Cerebellar nuclear complex (tissue), 1 donor: ENCODE results near the gene TMEM135.
"Not testable (repeated sequence)": the region's sequence is repeated elsewhere in the genome, so short reads cannot be mapped to it uniquely, and the experiment has no call there.

ENCODE experiments used
- DNase-seq, 2 experiments: peaks; one replicate each; lab custom pipeline; 2025; lab: John Stamatoyannopoulos, UW

The TMEM135 gene

DNA sequence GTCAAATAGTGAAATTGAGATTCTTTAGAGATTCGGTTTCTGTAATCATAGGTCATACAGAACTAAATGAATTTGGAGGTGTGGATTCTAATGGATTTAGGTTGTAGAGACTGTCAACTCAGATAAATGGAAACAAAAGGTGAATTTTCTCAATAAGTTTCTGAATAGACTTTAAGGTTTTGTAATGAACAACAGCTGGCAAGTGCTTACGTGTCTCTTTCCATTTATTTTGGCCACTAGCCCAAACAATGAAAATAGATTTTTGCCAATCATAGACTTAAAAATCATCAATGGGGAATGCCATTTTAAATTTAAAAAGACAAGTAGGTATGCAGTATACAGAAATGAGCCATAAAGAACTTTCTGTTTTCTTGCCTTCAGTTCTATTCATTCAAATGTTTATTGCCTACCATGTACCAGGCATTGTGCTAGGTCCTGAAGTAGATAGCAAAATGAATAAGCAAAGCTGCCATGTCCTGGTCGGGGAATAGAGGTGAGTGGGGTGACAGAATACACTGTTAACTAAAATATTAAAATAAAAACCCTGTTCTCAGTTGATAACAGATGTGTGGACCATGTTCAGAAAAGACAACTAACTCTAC, 16.9 kb upstream of the TMEM135 start:
- no peak for DNase-seq

DNA sequence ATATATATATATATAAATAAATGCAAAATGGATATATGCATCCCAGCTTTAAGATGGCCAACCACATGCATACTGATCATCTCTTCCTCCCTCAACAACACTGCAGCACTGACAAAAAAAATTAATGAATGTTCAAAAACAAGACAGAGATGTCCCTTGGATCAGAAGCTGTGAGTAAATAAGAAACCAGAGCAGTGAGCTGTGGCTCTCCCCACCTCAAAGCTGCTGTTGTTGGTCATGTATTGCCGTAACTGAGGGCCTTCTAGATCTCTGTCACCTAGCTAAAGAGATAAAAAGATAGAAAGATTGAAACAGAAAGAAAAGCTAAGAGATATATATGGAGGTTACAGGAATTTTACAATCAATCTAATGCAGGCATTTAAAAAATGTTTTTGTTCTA, 15.5 kb upstream of the TMEM135 start:
- no peak for DNase-seq

DNA sequence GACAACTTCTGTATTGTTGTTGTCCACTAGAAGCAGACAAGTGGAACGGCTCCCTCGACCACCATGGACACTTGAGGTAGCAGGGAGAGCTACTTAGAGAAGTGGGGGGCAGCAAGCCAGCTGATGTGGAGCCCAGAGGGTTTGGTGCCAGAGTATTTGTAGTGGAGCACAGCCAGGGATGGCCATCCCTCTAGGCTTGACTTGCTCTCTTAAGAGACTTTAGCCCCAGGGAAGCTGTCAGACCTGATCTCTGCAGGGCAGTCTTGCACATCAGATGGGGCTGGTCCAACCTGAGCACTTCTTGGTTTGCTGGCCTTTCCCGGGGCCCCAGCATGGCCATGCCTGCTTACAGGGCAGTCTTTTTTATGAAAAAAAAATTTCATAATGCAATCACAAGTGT, 15.0 kb upstream of the TMEM135 start:
- DNase-seq, result no peak

DNA sequence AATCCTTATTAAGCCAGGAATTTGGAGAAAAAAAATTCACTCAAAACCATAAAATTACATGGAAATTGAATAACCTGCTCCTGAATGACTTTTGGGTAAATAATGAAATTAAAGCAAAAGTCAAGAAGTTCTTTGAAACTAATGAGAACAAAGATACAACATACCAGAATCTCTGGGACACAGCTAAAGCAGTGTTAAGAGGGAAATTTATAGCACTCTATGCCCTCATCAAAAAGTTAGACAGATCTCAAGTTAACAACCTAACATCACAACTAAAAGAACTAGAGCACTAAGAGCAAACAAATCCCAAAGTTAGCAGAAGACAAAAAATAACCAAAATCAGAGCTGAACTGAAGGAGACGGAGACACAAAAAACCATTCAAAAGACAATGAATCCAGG, 11.3 kb upstream of the TMEM135 start:
- DNase-seq, result not testable (repeated sequence)

DNA sequence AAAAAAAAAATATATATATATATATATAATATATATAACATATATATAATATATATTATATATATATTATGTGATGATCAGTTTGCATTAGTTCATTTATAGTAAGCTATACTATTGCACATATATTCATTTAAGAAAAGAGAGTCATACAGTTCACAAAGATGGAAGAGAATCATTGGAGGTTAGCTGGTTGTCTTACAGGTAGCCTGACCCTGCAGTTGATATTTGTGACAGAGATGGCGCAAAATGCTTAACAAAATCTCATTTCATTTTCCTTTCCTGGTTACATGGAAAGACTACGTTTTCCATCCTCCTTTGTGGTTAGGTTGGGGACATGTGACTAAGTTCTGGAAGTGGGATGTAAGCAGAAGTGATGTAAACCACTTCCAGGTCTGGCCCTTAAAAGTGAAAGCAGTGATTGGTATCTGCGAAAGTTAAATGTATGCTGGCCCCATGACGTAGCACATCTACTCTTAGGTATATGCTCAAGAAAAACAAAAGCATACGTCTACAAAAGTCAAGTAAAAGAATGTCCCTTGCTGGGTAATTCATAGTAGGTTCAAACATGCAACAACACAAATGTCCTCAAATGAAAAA, 7.2 kb upstream of the TMEM135 start:
- no peak for DNase-seq

DNA sequence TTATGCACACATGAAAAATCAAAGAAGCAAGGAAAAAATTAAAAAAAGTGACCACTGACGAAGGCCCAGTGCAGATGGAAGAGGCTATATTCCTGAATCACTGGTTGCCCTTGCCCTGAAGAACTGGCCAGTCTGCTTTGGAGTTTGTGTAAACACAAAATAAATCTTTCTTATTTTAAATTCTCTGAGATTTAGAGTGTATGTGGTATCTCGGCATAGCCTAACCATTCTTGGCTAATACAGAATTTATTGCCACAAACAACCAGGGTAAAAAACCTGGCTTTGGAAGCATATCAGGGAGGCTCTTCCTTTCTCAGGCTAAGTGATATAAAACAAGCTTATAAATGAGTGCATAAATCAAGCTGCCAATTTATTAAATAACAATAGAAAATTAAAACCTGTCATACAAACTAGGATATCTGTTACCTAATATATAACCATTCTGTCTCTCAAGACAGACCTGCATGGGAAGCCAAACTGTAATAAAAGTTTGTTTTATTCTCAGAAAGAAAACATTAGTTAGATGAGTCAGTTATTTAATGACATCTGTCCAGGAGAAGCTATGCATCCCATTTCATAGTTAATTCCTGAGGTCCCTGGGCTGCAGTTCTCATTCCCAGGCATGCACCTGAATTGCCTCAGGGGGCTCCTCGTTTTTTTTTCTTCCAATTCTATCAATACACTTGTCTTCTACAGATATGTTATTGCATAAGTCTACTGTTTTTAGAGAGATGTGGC, 6.1 kb upstream of the TMEM135 start:
- DNase-seq, result no peak

DNA sequence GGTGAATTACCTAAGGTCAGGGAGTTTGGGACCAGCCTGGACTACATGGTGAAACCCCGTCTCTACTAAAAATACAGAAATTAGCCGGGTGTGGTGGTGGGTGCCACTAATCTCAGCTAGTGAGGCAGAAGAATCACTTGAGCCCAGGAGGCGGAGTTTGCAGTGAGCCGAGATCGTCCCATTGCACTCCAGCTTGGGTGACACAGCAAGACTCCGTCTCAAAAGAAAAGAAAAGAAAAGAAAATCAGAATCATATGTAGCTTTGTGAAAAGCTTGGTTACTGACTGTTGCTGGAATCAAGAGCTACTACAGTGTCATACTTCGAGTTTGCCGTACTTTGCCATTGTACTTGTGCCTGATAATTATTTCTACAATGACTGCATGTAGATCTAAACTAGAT, 4.2 kb upstream of the TMEM135 start:
- DNase-seq, result no peak

DNA sequence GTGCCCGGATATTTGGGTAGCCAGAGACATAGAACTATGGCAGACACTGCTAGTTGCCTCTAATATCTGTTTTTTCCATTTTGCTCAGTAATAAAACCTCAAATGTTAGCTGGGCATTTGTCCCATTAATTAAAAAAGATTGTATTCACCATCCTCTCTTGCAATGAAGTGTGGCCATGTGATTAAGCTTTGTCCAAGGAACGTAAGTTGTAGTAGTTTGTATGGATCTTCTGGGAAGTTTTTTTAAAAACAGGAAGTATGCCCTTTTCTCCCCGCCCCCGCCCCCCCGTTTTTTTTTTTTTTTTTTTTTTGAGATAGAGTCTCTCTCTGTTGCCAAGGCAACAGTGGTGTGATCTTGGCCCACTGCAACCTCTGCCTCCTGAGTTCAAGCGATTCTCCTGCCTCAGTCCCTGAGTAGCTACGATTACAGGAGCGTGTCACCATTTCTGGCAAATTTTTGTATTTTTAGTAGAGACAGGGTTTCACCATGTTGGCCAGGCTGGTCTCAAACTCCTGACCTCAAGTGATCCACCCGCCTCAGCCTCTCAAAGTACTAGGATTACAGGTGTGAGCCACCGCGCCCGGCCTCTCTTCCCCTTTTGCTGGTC, 1.7 kb upstream of the TMEM135 start:
- no peak for DNase-seq

DNA sequence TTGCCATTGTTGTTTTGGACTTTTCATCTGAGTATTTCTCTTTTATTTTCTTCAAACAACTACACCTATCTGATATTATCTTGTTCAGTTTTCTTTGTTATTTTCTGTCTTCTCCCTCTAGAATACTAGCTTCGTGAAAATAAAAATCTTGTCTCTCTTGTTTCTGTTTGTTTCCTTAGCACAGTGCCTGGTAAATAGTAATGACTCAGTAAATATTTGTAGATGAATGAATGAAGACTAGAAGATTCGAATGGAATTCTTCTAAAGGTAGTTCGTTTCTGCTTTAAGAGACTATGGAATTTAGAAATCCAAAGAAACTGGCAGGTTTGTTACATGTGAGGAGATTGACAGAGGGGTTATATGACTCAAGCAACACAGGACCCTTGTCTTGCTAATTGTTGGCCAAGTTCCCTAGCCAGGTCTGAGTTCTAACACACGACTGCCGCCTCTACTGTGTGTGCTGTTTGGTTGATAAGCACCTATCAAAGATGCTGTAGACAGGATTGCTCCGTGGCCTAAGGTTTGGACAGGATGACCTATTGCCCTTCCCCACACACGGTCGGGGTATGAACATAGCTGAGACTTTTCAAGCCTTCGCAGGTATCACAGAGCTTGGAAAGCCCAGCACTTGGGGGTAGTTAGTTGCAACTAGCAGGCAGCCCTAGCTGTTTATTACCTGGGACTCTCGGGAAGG, 831 bp upstream of the TMEM135 start:
- DNase-seq, result no peak

DNA sequence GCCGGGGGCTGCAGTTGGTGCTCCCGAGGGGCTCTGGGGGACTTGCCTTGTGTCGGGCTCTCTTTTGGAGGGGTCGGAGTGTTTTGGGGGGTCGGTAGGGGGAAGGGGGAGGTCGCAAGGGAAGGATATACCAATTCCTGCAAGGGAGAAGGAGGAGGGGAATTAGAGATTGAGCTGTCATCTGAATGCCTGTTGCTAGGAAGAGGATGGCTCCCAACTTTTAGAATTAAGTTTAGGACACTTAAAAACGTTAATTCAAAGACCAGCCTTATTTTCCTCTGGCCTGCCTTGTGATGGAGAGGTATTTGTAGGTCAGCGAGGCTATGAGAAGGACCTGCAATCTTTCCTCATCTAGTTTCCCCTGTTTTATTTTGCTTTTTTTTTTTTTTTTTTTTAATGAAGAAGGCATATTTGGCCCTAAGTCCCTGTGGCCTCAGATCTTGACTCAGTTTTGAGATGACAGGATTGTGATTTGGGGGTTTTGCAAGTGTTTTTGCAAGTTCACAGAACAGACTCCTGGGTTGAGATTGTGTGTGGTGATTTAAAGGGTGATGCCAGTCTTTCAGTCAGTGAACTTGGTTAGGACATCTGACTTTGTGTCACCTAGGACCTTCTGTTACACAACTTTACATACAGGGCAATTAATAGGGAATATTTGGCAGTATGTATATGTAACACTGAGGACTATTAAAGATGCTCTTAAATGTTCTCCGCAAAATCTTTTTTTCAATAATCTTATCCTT, 672 bp downstream of the TMEM135 start:
- no peak for DNase-seq

DNA sequence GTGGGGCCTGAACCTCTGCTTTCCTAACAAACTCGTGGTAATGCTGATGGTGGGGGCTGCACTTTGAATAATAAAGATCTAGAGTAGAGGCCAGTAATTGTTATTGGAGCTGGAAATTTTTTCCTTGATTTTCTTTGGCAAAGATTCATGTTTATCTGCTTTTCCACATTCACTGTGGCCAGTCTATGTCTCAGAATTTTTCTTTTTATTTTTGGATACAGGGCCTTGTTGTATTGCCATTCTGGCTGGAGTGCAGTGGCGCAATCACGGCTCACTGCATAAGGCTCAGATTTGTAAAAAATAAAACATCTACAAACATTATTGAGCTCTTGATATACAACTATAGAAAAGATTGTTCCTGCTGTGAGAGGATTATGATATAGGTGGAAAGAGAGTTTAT, 1.6 kb downstream of the TMEM135 start:
- no peak for DNase-seq

DNA sequence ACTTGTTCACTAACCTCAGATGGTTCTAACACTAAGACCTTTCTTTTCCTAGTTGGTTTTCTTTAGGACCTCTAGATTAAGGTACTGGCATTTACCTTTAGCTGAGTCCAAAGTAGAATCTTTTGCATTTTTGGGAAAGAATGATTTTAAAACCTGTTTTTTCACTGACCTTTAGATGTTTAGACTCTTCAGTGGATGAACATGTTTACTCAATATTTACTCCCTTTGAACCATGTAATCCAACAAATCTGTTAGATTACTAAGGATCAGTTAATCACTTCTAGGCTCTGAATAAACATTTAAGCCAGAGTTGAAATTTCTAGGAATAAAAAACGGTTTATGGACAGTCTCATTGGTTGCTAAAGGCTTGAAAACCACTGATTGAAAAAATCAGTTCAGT, 6.2 kb downstream of the TMEM135 start:
- DNase-seq, result no peak

DNA sequence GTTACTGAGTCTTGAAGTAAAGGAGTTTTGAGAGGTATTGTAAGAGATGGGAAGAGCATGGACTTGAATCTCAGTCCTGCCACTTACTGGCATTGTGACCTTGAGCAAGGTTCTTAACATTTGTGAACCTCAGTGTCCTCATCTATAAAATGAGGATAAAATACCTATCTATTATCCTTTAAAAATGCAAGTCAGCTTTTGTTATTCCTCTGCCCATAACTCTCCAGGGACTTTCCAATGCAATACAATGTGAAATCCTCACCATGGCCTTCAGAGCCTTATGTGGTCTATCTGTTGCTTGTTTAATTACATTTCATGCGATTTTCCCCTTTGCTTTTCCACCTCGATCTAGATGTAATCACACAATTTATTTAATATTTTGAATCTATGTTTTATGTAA, 9.1 kb downstream of the TMEM135 start:
- no peak for DNase-seq

DNA sequence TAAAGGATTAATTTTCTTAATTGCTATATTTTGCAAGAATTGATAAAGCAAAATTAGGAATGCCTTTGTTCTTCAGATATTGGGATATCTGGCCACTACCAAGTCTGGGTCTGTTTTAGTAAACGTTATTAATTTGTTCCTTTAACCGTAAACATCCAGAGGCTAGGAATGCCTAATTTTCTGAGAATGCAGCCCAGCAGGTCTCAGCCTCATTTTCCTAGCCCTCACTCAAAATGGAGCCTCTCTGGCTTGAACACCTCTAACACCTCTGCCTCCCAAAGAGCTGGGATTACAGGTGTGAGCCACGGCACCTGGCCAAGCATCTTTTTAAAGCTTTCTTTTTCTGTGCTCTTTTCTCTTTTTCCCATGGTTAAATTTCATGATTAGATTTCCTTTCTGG, 18.4 kb downstream of the TMEM135 start:
- no peak for DNase-seq

DNA sequence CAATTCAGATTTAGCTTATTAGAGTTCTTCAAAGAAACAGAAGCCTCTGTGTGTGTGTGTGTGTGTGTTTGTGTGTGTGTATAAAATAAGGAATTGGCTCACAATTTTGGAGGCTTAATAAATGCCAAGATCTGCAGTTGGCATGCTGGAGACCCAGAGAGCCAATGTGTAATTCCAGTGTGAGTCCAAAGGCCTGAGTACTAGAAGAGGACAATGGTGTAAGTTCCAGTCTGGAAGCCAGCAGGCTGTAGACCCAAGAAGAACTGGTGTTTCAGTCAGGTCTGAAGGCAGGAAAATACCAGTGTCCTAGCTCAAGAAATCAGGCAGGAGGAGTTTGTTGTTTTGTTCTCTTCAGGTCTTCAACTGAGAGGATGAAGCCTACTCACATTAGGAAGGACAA, 20.0 kb downstream of the TMEM135 start:
- DNase-seq, result no peak

DNA sequence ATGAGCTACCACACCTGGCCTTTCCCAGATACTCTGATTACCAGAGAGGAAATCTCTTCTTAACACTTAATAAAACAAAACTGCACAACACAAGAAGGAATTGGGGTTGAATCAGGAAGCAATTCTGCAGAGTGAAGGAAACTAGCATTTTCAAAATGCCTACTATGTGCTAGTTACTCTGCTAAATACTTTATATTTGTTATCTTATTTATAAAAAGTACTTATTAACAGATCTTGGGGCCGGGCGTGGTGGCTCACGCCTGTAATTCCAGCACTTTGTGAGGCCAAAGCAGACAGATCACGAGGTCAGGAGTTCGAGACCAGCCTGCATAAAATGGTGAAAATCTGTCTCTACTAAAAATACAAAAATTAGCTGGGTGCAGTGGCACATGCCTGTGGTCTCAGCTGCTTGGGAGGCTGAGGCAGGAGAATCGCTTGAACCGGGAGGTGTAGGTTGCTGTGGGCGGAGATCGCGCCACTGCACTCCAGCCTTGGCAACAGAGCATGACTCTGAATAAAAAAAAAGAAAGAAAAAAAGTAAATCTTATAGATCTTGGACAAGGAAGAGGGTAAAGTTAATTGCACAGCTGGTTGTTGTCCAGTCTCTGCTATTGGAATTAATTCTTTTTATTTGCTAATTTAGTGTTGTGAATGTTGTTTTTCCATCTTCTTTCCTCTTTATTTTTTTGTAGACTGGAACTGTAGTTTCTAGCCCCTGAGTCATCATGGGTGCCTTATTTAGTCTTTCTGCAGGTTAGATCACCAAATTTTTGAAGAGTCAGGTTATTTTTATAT, 22.1 kb downstream of the TMEM135 start:
- DNase-seq, result no peak

DNA sequence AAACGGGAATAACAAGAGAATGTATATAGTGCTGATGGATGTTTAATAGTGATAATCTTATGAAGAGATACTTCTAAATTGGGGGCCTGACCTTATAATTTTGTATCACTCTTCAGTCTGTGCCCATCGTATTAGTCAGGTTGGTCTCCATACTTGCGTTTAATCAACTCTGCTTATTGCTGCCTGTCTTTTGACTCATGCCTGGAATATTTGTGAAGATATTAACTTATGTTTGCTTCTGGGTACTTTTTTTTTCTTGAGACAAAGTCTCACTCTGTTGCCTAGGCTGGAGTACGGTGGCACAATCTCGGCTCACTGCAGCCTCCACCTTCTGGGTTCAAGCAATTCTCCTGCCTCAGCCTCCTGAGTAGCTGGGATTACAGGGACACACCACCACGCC, 24.0 kb downstream of the TMEM135 start:
- no peak for DNase-seq

DNA sequence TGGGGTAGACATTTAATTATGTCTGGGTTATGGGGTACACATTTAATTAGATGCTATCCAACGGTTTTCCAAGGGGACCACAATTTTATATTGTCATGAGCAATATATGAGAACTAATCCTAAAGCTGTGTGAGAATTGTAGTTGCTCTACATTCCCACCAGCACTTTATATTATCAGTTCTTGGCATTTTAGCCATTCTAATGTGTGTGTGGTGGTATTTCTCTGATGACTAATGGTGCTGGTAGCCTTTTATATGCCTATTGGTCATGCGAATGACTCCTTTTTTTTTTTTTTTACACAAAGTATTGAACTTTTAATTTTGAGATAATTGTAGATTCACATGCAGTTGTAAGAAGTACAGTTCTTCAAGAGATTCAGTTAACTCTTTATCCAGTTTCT, 26.2 kb downstream of the TMEM135 start:
- DNase-seq, result no peak

DNA sequence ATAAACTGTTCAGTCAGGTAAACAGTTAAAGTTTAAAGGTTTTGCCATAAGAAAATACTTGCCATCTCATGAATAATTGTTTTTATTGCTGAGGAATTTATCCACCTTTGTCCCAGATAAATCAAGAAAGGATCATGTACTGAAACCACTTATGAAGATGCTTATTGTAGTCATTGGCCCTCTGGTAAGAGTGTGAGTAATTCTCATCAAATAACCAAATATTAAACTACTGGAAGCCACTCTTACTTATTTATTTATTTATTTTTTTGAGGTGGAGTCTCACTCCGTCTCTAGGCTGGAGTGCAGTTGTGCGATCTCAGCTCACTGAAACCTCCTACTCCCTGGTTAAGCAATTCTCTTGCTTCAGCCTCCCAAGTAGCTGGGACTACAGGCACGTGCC, 35.1 kb downstream of the TMEM135 start:
- DNase-seq, result no peak

DNA sequence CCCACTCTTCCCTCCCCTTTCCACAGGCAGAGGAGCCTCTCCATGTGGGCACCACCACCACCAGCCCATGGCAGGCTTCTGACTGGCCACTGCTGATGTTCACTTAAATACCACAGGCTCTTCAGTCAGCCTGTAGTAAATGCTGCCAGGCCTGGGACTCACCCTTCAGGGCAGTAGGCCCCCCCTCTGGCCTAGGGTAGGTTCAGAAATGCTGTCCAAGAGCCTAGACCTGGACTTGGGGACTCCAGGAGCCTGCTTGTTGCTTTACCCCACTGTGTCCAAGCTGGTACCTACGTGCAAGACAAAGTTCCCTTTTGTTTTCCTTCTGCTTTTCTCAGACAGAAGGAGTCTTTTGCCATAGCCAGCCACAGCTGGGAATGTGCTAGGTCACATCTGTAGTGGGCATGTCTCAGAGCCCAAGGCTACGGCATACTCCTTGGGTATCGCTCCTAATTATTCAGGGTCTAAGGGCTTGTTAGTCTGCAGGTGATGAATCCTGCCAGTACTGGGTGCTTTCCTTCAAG, 38.6 kb downstream of the TMEM135 start:
- no peak for DNase-seq

DNA sequence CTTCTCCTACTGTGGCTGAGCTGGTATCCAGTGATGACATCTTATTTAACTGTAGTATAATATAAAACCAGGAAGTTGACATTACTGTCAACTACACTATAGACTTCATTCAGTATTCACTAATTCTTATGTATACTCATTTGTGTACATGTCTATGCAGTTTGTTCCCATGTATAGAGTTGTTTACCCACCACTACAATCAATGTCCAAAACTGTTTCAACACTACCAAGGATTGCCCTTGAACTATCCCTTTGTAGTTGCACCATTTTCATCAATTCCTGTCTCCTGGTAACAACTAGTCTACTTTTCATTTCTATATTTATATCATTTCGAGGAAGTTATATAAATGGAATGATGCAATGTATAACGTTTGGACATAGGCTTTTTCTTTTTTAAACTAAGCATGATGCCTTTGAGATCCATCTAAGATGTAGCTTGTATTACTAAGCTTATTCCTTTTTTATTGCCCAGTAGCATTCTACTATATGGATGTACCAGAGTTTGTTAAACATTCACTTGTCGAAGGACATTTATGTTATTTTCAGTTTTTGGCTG, 39.2 kb downstream of the TMEM135 start:
- no peak for DNase-seq
